Prostate gland (tissue), 2 donors: ENCODE measurements around the gene CEP55. TPM values are rescaled to one million over a fixed set of nuclear protein-coding genes. Genes with fewer than 3 reads are reported as not detected.
"Not testable (repeated sequence)": the region's sequence is repeated elsewhere in the genome, so short reads cannot be mapped to it uniquely, and the experiment has no call there.

ENCODE experiments used
- DNase-seq: peaks from one replicate; pipeline ENCODE4 v3.0.0-alpha.2; 2019; ENCODE audit warnings: low spot score
- H3K27ac ChIP-seq, 2 donors: fragments of 200-600 bp; sonication (generic); 2 replicates each; pipeline ENCODE4 v1.5.1; 2017 to 2019
- H3K27me3 ChIP-seq: fragments of 200-600 bp; sonication (generic); replicated peaks from 2 replicates; pipeline ENCODE4 v1.5.1; 2019; ENCODE audit not compliant: insufficient read depth
- H3K36me3 ChIP-seq, 2 donors: fragments of 200-600 bp; sonication (generic); 1 replicate in 1 of 2; 2 replicates in 1 of 2; pipeline versions ENCODE4 v1.5.1 to v1.8.1; 2017 to 2019
- H3K4me1 ChIP-seq: fragments of 200-600 bp; sonication (generic); replicated peaks from 2 replicates; pipeline ENCODE4 v1.5.1; 2019
- H3K4me3 ChIP-seq, 2 donors: fragments of 200-600 bp; sonication (generic); 2 replicates each; pipeline ENCODE4 v1.5.1; 2017 to 2019
- H3K9me3 ChIP-seq: fragments of 200-600 bp; sonication (generic); 2 replicates; pipeline ENCODE4 v1.5.1; 2017
- CTCF ChIP-seq, 4 experiments: fragments of 200-600 bp in 2 of 4; fragments of 450-650 bp in 2 of 4; sonication (generic) in 2 of 4; IDR thresholded peaks; 1 replicate in 3 of 4; 2 replicates in 1 of 4; pipeline ENCODE4 v1.5.1; 2016 to 2019; ENCODE audit warnings: antibody characterized with exemption in 4 of 4, mild to moderate bottlenecking in 2 of 4, moderate library complexity in 2 of 4
- POLR2A ChIP-seq: fragments of 450-650 bp; IDR thresholded peaks from one replicate; pipeline ENCODE4 v1.6.1; 2016; ENCODE audit warnings: antibody characterized with exemption, mild to moderate bottlenecking
- POLR2AphosphoS5 ChIP-seq: sonication (generic); formaldehyde crosslinking; IDR thresholded peaks from one replicate; pipeline ENCODE4 v1.6.1; 2017; ENCODE audit warnings: antibody characterized with exemption
- WGBS: methylation state at CpG from one replicate; pipeline ENCODE4 v1.1.5; 2018; 5-methylcytosine and 5-hydroxymethylcytosine counted together
- intact Hi-C: fragments of 100-400 bp; cut with DNase I; formaldehyde crosslinking; loops from one replicate; pipeline ENCODE4 v1.14.2; 2022
- total RNA-seq, 2 donors: library from RNA; depleted of rRNA; stranded (reverse); fragments of >200 nt; gene quantifications; one replicate each; pipeline ENCODE4 v1.1.0, GENCODE V29; 2016

CEP55 gene
- total RNA-seq, 2 donors from 2014 or later = 0.14 to 4.7 TPM

DNA sequence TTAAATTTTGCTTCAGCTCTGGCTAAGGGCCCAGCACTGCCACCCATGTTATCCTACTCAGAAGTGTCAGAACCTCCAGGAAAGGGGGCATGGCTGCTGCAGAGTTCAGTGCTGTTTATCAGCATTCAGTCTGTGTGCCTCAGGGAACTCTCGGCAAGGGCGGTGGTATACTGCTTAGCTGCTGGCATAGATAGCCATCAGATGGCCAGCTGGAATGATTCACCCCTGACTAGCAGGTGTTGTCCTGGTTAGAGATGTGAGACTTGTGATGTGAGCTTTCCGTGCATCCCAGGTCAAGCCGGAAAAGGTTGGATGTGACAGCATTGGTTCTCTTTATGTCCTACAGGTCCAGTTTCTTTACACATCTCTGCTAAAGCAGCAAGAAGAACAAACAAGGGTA is 22.1 kb downstream of the CEP55 start:
- no peaks in the 10 kb centered on the region for H3K9me3 ChIP-seq
- H3K27ac ChIP-seq = no peak overlapping the region
- no peaks in the 10 kb centered on the region for H3K4me1 ChIP-seq
- no peak for TF ChIP-seq POLR2AphosphoS5
- TF ChIP-seq POLR2A = no peak
- TF ChIP-seq CTCF (IDR thresholded peaks at IDR 0.05) = no peak
- no peak overlapping the region for H3K4me3 ChIP-seq
- no peaks in the 10 kb centered on the region for H3K27me3 ChIP-seq
- DNase-seq = no peak
- WGBS = 93% methylated on average over 4 of the region's 4 CpGs
- intact Hi-C loops = no loop called here
- no peaks in the 10 kb centered on the region for H3K36me3 ChIP-seq

DNA sequence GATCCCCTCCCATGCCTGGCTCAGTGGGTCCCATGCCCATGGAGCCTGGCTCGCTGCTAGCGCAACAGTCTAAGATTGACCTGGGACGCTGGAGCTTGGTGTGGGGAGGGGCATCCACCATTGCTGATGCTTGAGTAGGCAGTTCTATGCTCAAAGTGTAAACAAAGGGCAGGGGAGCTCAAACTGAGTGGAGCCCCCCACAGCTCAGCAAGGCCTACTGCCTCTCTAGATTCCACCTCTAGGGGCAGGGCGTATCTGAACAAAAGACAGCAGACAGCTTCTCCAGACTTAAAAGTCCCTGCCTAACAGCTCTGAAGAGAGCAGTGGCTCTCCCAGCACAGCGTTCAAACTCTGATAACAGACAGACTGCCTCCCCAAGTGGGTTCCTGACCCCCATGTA is 38.9 kb downstream of the CEP55 start:
- H3K27ac ChIP-seq = no peak overlapping the region
- no peaks in the 10 kb centered on the region for H3K9me3 ChIP-seq
- WGBS = 78% methylated on average over 5 of the region's 5 CpGs
- no peaks in the 10 kb centered on the region for H3K27me3 ChIP-seq
- H3K36me3 ChIP-seq = no peaks in the 10 kb centered on the region
- no peak overlapping the region for H3K4me3 ChIP-seq
- TF ChIP-seq POLR2AphosphoS5 (no peak), POLR2A (no peak), CTCF (IDR thresholded peaks at IDR 0.05) (no peak)
- H3K4me1 ChIP-seq = no peaks in the 10 kb centered on the region
- intact Hi-C loops = no loop called here
- no peak for DNase-seq

DNA sequence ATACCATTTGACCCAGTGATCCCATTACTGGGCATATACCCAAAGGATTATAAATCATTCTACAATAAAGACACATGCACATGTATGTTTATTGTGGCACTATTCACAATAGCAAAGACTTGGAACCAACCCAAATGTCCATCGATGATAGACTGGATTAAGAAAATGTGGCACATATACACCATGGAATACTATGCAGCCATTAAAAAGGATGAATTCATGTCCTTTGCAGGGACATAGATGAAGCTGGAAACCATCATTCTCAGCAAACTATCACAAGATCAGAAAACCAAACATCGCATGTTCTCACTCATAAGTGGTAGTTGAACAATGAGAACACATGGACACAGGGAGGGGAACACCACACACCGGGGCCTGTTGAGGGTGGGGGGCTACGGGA is 44.5 kb downstream of the CEP55 start:
- H3K9me3 ChIP-seq, H3K4me1 ChIP-seq, H3K36me3 ChIP-seq, H3K27me3 ChIP-seq, H3K4me3 ChIP-seq, H3K27ac ChIP-seq, DNase-seq, intact Hi-C loops: not testable (repeated sequence)
- WGBS = 94% methylated on average over 4 of the region's 4 CpGs

DNA sequence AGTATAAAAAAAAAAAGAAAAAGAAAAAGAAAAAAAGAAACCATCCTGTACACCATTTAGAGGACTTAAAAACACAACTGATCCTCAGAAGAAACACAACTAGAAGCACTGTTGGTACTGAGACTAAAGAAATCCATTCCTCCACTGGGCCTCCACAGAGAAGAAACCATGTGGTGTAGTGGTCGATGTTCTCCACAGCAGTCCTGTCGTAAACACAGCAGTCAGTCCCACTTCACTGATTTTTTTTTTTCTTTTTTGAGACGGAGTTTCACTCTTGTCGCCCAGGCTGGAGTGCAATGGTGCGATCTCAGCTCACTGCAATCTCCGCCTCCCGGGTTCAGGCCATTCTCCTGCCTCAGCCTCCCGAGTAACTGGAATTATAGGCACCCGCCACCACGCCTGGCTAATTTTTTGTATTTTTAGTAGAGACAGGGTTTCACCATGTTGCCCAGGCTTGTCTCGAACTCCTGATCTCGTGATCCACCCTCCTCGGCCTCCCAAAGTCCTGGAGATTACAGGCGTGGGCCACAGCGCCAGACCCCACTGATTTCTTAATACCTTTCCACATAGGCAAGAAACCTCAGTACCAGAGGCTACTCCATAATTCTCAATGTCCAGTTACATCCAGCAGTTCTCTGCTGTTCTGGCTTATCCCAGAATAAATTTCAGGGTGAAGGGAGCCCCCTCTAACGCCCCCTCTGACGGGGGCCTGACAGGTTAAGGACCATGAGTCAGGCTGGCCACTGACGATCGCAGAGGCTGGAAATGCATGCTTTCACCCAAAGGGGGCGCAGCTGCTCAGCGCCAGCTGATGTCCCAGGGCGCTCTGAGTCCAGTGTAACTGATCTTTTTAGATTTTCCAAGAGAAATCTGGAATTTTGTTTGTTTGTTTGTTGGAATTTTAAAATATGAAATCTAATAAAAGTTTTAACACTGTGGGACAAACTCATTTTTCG is 45.3 kb downstream of the CEP55 start:
- no peak for DNase-seq
- intact Hi-C loops = no loop called here
- no peak overlapping the region for H3K4me3 ChIP-seq
- H3K27ac ChIP-seq = no peak overlapping the region
- TF ChIP-seq CTCF (IDR thresholded peaks at IDR 0.05) (peak in 3 of 4 experiments; percentile 21 to 54 (median 26)), POLR2A (no peak)
- H3K9me3 ChIP-seq = no peaks in the 10 kb centered on the region
- WGBS = 61% methylated on average over 23 of the region's 23 CpGs
- H3K27me3 ChIP-seq = no peaks in the 10 kb centered on the region
- H3K4me1 ChIP-seq = no peaks in the 10 kb centered on the region
- H3K36me3 ChIP-seq = no peaks in the 10 kb centered on the region

- no peaks in the 10 kb centered on the region for H3K9me3 ChIP-seq
- TF ChIP-seq CTCF (IDR thresholded peaks at IDR 0.05) (no peak), POLR2A (no peak), POLR2AphosphoS5 (no peak)
- intact Hi-C loops = no loop called here
- no peak overlapping the region for H3K27ac ChIP-seq
- H3K4me1 ChIP-seq = no peaks in the 10 kb centered on the region
- no peak for DNase-seq
- H3K27me3 ChIP-seq = peaks cover under 1% of the 10 kb centered on the region
- H3K4me3 ChIP-seq = no peak overlapping the region
- no peaks in the 10 kb centered on the region for H3K36me3 ChIP-seq
- WGBS = 18% methylated on average over 10 of the region's 10 CpGs
Measured at GRCh38 chr10:93542358-93542791, 46.0 kb downstream of the CEP55 start.

DNA sequence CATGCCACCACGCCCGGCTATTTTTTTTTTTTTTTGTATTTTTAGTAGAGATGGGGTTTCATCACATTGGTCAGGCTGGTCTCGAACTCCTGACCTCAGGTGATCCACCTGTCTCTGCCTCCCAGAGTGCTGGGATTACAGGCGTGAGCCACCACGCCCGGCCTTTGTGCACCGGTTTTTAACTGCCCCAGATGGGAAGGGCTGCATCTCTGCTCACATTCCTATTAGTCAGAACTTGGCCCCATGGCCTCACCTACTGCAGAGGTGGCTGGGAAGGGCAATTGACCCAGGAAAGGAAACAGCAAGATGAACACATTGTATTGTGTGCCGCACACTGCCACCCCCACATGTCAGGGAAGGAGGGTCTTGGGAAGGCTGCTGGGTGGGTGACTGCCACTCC is 50.6 kb downstream of the CEP55 start:
- H3K36me3 ChIP-seq, intact Hi-C loops, H3K27me3 ChIP-seq, H3K9me3 ChIP-seq, H3K4me3 ChIP-seq, H3K27ac ChIP-seq, DNase-seq, H3K4me1 ChIP-seq: not testable (repeated sequence)
- WGBS = 90% methylated on average over 8 of the region's 8 CpGs
